Measurements from ENCODE around the gene AVEN. TPM values are rescaled to one million over a fixed set of nuclear protein-coding genes. Genes with fewer than 3 reads are reported as not detected.

AVEN gene, protein sequence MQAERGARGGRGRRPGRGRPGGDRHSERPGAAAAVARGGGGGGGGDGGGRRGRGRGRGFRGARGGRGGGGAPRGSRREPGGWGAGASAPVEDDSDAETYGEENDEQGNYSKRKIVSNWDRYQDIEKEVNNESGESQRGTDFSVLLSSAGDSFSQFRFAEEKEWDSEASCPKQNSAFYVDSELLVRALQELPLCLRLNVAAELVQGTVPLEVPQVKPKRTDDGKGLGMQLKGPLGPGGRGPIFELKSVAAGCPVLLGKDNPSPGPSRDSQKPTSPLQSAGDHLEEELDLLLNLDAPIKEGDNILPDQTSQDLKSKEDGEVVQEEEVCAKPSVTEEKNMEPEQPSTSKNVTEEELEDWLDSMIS
- total RNA-seq (10 to 100 TPM; 11.3 to 13.6 TPM), polyA plus RNA-seq (ENCODE audit: insufficient read length in 6 of 6) (10 to 100 TPM; 14.1 to 16.9 (median 15.1) TPM)
- long read RNA-seq, donor 1, transcript AVEN-201 (6 exons, 1,605 nt): major isoform, 10 of 10 reads
- long read RNA-seq, donor 1, partial matches to known transcripts: 0 of 10 reads
- long read RNA-seq, donor 1, other reads (novel, unspliced or antisense): 0 of 10 reads
- long read RNA-seq, donor 2, transcript AVEN-201 (6 exons, 1,605 nt): major isoform, 5 of 5 reads
- long read RNA-seq, donor 2, partial matches to known transcripts: 0 of 5 reads
- long read RNA-seq, donor 2, other reads (novel, unspliced or antisense): 0 of 5 reads
- long read RNA-seq, donor 3, transcript AVEN-201 (6 exons, 1,605 nt): major isoform, 6 of 6 reads
- long read RNA-seq, donor 3, partial matches to known transcripts: 0 of 6 reads
- long read RNA-seq, donor 3, other reads (novel, unspliced or antisense): 0 of 6 reads
- long read RNA-seq, donor 4, partial matches to known transcripts: 0 of 1 reads
- long read RNA-seq, donor 4, other reads (novel, unspliced or antisense): 1 of 1 reads
- long read RNA-seq, donor 5, transcript AVEN-201 (6 exons, 1,605 nt): major isoform, 6 of 6 reads
- long read RNA-seq, donor 5, partial matches to known transcripts: 0 of 6 reads
- long read RNA-seq, donor 5, other reads (novel, unspliced or antisense): 0 of 6 reads
- long read RNA-seq, donor 6, partial matches to known transcripts: 0 of 1 reads
- long read RNA-seq, donor 6, other reads (novel, unspliced or antisense): 0 of 1 reads
- long read RNA-seq, donor 7, partial matches to known transcripts: 0 of 4 reads
- long read RNA-seq, donor 7, other reads (novel, unspliced or antisense): 0 of 4 reads
- long read RNA-seq, donor 8, transcript AVEN-201 (6 exons, 1,605 nt): major isoform, 10 of 15 reads
- long read RNA-seq, donor 8, partial matches to known transcripts: 5 of 15 reads
- long read RNA-seq, donor 8, other reads (novel, unspliced or antisense): 0 of 15 reads
- long read RNA-seq, donor 9: 0 reads
- long read RNA-seq, donor 10, partial matches to known transcripts: 0 of 1 reads
- long read RNA-seq, donor 10, other reads (novel, unspliced or antisense): 0 of 1 reads
- long read RNA-seq, donor 11: 0 reads
- long read RNA-seq, donor 12, transcript AVEN-201 (6 exons, 1,605 nt): major isoform, 6 of 6 reads
- long read RNA-seq, donor 12, partial matches to known transcripts: 0 of 6 reads
- long read RNA-seq, donor 12, other reads (novel, unspliced or antisense): 0 of 6 reads

DNA sequence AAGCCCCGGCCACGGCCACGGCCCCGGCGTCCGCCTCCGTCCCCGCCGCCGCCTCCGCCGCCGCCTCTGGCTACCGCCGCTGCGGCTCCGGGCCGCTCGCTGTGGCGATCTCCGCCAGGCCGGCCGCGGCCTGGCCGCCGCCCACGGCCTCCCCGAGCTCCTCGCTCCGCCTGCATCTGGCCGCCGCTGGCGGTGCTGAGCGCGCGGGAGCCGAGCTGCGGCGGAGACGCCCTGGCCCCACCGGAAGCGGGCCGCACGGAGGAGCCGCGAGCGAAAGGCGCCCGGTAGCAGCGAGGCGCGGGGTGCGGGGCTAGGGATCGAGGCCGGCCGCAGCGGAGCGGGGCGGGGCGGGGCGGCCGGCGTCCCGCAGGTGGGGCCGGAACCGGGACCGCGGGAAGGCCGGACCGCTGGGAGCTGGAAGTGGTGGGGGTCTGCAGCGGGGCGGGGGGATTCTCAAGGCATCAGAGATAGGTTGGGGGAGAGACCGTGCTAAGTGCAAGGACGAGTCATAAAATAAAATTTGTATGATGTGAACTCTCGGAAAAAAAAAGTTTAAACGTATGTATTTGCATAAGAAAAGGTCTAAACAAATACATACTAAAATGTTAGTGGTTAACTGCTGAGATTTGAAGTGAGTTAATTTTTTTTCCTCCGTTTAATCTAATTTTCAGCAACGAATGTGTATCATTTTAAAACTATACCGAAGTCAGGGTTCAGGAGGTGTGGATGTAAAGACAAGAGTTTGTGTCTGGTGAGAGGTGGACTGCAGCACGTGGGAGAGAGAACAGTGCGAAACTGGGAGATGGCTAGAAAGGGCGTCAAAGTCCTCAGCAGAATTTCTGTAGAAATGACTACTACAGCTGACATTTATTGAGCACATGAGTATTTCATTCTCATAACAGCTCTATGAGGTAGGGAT lies at the start of gene AVEN:
TSS of gene AVEN (minus strand) at position 334 of the 919 bp plus-strand sequence. CDS start at position 176, 158 bp downstream.
- intact Hi-C loops (cut with DNase I): no loop called here
- H3K4me1 ChIP-seq: peaks cover 4 to 17% of the 10 kb centered on the region in 2 donors
- no peaks in the 10 kb centered on the region for H3K27me3 ChIP-seq
- H3K4me3 ChIP-seq: peak within 1 kb of the TSS; percentile 68 to 94
- H3K9me3 ChIP-seq: no peaks in the 10 kb centered on the region
- TF ChIP-seq, protein P1, sequence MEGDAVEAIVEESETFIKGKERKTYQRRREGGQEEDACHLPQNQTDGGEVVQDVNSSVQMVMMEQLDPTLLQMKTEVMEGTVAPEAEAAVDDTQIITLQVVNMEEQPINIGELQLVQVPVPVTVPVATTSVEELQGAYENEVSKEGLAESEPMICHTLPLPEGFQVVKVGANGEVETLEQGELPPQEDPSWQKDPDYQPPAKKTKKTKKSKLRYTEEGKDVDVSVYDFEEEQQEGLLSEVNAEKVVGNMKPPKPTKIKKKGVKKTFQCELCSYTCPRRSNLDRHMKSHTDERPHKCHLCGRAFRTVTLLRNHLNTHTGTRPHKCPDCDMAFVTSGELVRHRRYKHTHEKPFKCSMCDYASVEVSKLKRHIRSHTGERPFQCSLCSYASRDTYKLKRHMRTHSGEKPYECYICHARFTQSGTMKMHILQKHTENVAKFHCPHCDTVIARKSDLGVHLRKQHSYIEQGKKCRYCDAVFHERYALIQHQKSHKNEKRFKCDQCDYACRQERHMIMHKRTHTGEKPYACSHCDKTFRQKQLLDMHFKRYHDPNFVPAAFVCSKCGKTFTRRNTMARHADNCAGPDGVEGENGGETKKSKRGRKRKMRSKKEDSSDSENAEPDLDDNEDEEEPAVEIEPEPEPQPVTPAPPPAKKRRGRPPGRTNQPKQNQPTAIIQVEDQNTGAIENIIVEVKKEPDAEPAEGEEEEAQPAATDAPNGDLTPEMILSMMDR (IDR thresholded peaks at IDR 0.05): no peak
- no peaks in the 10 kb centered on the region for H3K36me3 ChIP-seq
- ATAC-seq (peak; percentile 71), DNase-seq (peak; percentile 49 to 89 (median 59))
- peak within 1 kb of the TSS; percentile 88 to 91 for H3K27ac ChIP-seq

DNA sequence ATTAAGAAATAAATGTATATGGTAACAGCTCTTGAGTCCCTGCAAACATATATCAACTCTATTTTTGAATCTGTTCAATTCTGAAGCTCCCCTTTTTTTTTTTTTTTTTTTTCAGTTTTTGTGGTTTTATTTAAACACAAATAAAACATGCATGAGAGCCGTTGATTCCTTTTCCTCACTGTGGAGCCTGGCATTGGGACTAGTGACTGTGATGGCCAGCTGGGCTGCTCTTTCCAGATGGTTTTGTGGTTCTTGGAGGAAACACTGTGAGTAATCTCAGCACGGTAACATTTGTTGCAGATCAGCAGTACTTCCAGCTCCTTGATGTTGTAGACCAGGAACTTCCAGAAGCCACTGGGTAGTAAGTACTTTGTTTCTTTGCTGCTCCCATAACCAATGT lies 46.7 kb upstream of the AVEN start:
- Histone ChIP-seq H3K9me3 (no peaks in the 10 kb centered on the region), H3K4me3 (no peak overlapping the region), H3K27ac (no peak overlapping the region), H3K36me3 (peaks cover 0 to 75% of the 10 kb centered on the region in 2 donors), H3K4me1 (no peaks in the 10 kb centered on the region), H3K27me3 (no peaks in the 10 kb centered on the region)
- ATAC-seq (no peak), DNase-seq (no peak)
- TF ChIP-seq, protein P1 (IDR thresholded peaks at IDR 0.05): no peak
- intact Hi-C loops (cut with DNase I): no loop called here

DNA sequence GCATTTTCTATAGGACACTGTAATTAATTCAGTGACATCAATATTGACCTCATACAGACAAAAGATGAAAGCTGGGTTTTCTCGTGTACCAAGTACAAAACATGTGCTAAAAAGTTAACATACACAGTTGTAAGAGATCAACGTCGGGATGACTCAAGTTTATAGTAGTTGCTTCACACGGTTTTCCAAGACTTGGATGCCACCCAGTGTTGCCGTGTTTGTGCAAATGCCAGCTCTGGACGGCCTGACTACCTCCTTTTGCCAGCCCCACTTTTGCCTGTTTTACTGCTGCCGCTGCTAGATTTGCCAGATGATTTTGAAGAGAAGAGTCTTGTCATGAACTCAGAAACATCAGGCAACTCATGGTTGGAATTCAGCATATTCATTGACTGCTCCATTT lies 45.1 kb upstream of the AVEN start:
- no peaks in the 10 kb centered on the region for H3K27me3 ChIP-seq
- DNase-seq (no peak), ATAC-seq (no peak)
- H3K9me3 ChIP-seq: no peaks in the 10 kb centered on the region
- no peak overlapping the region for H3K4me3 ChIP-seq
- no peaks in the 10 kb centered on the region for H3K4me1 ChIP-seq
- TF ChIP-seq, protein P1 (IDR thresholded peaks at IDR 0.05): no peak
- H3K36me3 ChIP-seq: peaks cover 0 to 62% of the 10 kb centered on the region in 2 donors
- intact Hi-C loops (cut with DNase I): no loop called here
- no peak overlapping the region for H3K27ac ChIP-seq

DNA sequence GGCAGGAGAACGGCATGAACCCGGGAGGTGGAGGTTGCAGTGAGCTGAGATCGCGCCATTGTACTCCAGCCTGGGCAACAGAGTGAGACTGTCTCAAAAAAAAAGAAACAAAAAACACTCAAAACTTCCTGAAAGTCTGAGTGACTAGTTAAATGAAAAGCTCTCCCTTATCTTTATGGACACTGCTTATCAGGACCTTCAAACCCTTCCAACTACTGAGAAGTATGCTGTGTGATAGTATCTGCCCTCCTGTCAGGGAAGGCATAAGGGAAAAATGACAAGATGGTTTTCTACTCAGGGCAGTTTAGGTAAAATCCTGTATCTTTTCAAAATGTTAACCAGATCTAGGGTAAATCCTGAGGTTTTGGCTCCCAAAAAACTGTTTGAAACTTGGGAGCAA lies 40.9 kb upstream of the AVEN start:
- TF ChIP-seq, protein P1 (IDR thresholded peaks at IDR 0.05): no peak
- Histone ChIP-seq H3K4me1 (no peaks in the 10 kb centered on the region), H3K27me3 (no peaks in the 10 kb centered on the region), H3K27ac (no peak overlapping the region), H3K9me3 (no peaks in the 10 kb centered on the region), H3K36me3 (peaks cover 0 to 22% of the 10 kb centered on the region in 2 donors), H3K4me3 (no peak overlapping the region)
- intact Hi-C loops (cut with DNase I): no loop called here
- no peak for DNase-seq
- ATAC-seq: no peak

Measured in left lung (tissue), 14 donors.